GM18873 (cell line): Measurements from ENCODE around the gene ADAMTS5.

ENCODE experiments used
- ATAC-seq: cut with Tn5 transposase; IDR thresholded peaks from one replicate; pipeline ENCODE4 v1.9.1; 2021; ENCODE audit warnings: mild to moderate bottlenecking, moderate library complexity, moderate number of reproducible peaks; ENCODE audit not compliant: unreplicated experiment, low FRiP score

Gene ADAMTS5

GRCh38 chr21:26967062-26967913, at the start of gene ADAMTS5:
TSS of gene ADAMTS5 (minus strand) at chr21:26967088. CDS start at chr21:26966391, 697 bp downstream.
- no peak for ATAC-seq

GRCh38 chr21:27001526-27001925, 34.6 kb upstream of the ADAMTS5 start:
- no peak for ATAC-seq

GRCh38 chr21:26983576-26983975, 16.7 kb upstream of the ADAMTS5 start:
- no peak for ATAC-seq

GRCh38 chr21:26982767-26983166, 15.9 kb upstream of the ADAMTS5 start:
- ATAC-seq: no peak

GRCh38 chr21:26977746-26978145, 10.9 kb upstream of the ADAMTS5 start:
- ATAC-seq: no peak

GRCh38 chr21:26973226-26973625, 6.3 kb upstream of the ADAMTS5 start:
- no peak for ATAC-seq

GRCh38 chr21:26972192-26972591, 5.3 kb upstream of the ADAMTS5 start:
- ATAC-seq: no peak

- no peak for ATAC-seq
Observed at GRCh38 chr21:26969971-26970725, 3.3 kb upstream of the ADAMTS5 start.

GRCh38 chr21:26966649-26967061, 233 bp downstream of the ADAMTS5 start:
- ATAC-seq: no peak

GRCh38 chr21:26965907-26966581, 844 bp downstream of the ADAMTS5 start:
- ATAC-seq: no peak

GRCh38 chr21:26965040-26965906, 1.6 kb downstream of the ADAMTS5 start:
- no peak for ATAC-seq

- no peak for ATAC-seq
Observed at GRCh38 chr21:26964170-26964778, 2.6 kb downstream of the ADAMTS5 start.

- ATAC-seq: no peak
Observed at GRCh38 chr21:26962621-26963181, 4.2 kb downstream of the ADAMTS5 start.

- no peak for ATAC-seq
Observed at GRCh38 chr21:26961698-26962097, 5.2 kb downstream of the ADAMTS5 start.

- ATAC-seq: no peak
Observed at GRCh38 chr21:26958788-26959187, 8.1 kb downstream of the ADAMTS5 start.

- no peak for ATAC-seq
Observed at GRCh38 chr21:26956813-26957212, 10.1 kb downstream of the ADAMTS5 start.

GRCh38 chr21:26956216-26956615, 10.7 kb downstream of the ADAMTS5 start:
- ATAC-seq: no peak

GRCh38 chr21:26954662-26955121, 12.2 kb downstream of the ADAMTS5 start:
- no peak for ATAC-seq

- no peak for ATAC-seq
Observed at GRCh38 chr21:26952374-26953066, 14.4 kb downstream of the ADAMTS5 start.
